Skeletal muscle satellite cell (primary cell): ENCODE measurements around the gene EIF4G1.
A peak's percentile ranks its signal among the peaks of the same experiment; 100 is the strongest.

Source experiments
- H3K27me3 ChIP-seq: 2 replicates; pipeline ENCODE4 v1.7.0; 2013; ENCODE audit warnings: low read length; ENCODE audit not compliant: control insufficient read depth, insufficient read depth
- H3K36me3 ChIP-seq: 2 replicates; pipeline ENCODE4 v1.7.0; 2013; ENCODE audit warnings: mild to moderate bottlenecking, control low read depth, low read length; ENCODE audit not compliant: insufficient read depth
- H3K4me1 ChIP-seq: 2 replicates; pipeline ENCODE4 v1.7.0; 2013; ENCODE audit warnings: low read length; ENCODE audit not compliant: control insufficient read depth, insufficient read depth
- H3K4me2 ChIP-seq: 2 replicates; pipeline ENCODE4 v1.7.0; 2013; ENCODE audit warnings: mild to moderate bottlenecking, low read length
- H3K4me3 ChIP-seq: 2 replicates; pipeline ENCODE4 v1.7.0; 2013; ENCODE audit warnings: low read length
- H3K9ac ChIP-seq: 2 replicates; pipeline ENCODE4 v1.7.0; 2013; ENCODE audit warnings: mild to moderate bottlenecking, low read depth, low read length, moderate library complexity
- H3K9me3 ChIP-seq: replicated peaks from 2 replicates; pipeline ENCODE4 v1.7.0; 2013; ENCODE audit warnings: mild to moderate bottlenecking, control low read depth, low read length

EIF4G1 gene

DNA sequence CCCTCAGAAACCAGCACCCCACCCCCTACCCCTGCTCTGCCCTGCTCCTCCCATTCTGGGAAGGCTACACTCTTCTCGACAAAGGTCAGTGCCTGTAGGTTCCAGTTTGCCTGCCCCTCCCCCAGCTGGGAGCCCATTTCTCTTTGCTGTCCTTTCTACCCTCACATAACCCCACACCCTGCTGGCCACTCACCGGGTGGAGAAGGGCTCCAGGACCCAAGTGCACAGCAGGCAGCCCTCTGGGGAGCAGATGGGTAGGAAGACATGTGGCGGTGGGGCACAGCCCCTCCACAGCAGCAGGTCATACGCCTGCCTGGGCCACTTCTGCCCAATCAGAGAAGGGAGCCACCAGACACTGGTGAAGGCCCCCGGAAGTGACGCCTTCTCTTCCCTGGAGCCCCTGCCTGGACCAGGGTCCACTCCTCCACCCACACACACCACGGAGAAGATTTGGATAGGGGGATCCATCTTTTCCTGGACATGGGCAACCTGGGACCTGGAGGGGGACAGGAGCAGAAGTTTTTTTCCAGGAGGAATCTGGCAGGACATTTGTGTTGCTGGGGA lies 63.6 kb downstream of the EIF4G1 start, which contains the start of gene THPO:
Gene THPO (minus strand): TSS at position 326 of the 564 bp plus-strand sequence. CDS start 1,948 bp downstream, outside the sequence.
- peaks cover 52% of the 10 kb centered on the region for H3K27me3 ChIP-seq
- H3K9me3 ChIP-seq, result no peaks in the 10 kb centered on the region
- peaks cover 30% of the 10 kb centered on the region for H3K4me1 ChIP-seq
- no peak within 1 kb of the TSS for H3K9ac ChIP-seq
- H3K36me3 ChIP-seq, result no peaks in the 10 kb centered on the region
- no peak within 1 kb of the TSS for H3K4me2 ChIP-seq
- no peak within 1 kb of the TSS for H3K4me3 ChIP-seq

DNA sequence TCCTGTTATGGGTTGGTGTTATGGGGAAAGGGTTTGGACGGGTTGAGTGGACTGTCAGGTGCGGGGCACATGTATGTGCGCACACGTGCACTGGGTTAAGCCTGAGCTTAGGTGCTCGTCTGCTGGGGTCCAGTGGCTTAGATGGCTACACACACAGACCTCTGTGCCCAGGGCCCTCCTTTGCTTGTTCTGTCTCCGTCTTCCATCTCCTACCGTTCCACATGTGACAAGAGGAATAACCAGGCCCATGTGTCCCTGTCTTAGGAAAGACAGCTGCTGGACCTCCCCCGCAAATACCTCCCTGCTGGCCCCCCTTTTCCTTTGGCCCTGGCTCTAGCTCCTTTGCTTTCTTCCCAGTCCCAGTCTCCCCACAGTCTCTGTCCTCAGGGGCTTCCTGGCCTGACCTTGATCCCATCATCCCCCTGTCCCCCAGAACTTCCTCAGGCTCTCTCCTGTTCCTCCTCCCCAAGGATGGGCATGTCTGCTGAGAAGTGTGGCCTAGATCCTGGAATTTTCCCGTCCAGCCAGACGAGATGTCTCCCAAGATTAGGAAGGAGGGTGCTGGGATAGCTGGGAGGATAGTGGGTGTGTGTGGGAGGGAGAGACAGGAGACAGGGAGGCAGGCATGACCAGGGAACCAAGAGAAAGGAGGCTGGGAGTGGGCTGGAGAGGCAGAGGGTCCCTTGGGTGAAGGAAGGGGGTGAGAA lies 64.4 kb downstream of the EIF4G1 start:
- H3K9me3 ChIP-seq, result no peaks in the 10 kb centered on the region
- H3K36me3 ChIP-seq, result no peaks in the 10 kb centered on the region
- peak overlapping the region; percentile 6 for H3K4me2 ChIP-seq
- no peak overlapping the region for H3K9ac ChIP-seq
- H3K4me1 ChIP-seq, result peaks cover 22% of the 10 kb centered on the region
- H3K4me3 ChIP-seq, result no peak overlapping the region
- peaks cover 52% of the 10 kb centered on the region for H3K27me3 ChIP-seq

DNA sequence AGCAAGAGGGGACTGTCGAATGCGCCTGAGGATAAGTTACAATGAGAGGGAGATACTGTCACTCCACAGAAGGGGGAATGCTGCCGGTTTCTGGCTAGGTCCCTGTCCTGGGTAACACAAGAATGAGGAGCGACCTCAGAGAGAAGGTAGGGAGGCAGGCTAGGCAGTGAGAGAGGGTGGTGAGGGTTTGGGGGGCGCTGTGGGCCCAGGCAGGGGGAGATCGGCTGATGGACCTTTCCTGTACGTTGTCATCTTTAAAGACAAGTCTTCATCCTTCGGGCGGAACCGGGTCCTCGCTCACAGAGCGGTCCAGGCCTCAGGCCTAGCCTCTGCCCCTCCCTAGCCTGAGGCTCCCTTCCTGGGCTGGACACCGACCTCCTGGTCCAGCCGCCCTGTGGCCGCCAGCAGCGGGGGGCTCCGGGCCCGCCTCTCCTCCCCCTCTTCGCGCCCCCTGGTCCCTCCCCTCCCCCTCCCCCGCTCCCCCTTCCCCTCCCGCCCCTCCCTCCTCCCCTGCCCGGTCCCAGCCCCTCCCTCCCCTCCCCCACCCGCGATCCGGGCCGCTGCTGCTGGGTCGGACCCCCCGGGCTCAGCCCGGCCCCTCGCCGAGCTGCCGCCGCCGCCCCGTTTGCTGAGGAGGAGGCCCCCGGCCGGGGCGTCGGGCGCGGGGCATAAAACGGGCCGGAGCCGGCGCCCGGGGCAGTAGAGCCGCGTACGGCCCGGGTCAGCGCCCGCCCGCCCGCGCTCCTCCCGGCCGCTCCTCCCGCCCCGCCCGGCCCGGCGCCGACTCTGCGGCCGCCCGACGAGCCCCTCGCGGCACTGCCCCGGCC lies 65.2 kb downstream of the EIF4G1 start, which contains the start of gene CHRD:
Gene CHRD (plus strand): TSS at position 697 of the 827 bp plus-strand sequence. CDS start 265 bp downstream, outside the sequence.
- no peak within 1 kb of the TSS for H3K9ac ChIP-seq
- H3K27me3 ChIP-seq, result peaks cover 52% of the 10 kb centered on the region
- no peaks in the 10 kb centered on the region for H3K36me3 ChIP-seq
- peak within 1 kb of the TSS; percentile 65 for H3K4me3 ChIP-seq
- peak within 1 kb of the TSS; percentile 78 for H3K4me2 ChIP-seq
- peaks cover 22% of the 10 kb centered on the region for H3K4me1 ChIP-seq
- H3K9me3 ChIP-seq, result no peaks in the 10 kb centered on the region

DNA sequence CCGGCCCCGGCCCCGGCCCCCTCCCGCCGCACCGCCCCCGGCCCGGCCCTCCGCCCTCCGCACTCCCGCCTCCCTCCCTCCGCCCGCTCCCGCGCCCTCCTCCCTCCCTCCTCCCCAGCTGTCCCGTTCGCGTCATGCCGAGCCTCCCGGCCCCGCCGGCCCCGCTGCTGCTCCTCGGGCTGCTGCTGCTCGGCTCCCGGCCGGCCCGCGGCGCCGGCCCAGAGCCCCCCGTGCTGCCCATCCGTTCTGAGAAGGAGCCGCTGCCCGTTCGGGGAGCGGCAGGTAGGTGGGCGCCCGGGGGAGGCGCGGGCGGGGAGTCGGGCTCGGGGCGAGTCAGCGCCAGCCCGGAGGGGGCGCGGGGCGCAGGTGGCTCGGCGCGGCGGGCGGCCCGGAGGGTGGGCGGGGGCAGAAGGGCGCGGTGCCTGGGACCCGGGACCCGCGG lies 65.8 kb downstream of the EIF4G1 start:
- Histone ChIP-seq H3K27me3 (peaks cover 52% of the 10 kb centered on the region), H3K4me1 (peaks cover 22% of the 10 kb centered on the region), H3K4me2 (peak overlapping the region; percentile 78), H3K4me3 (peak overlapping the region; percentile 65), H3K36me3 (no peaks in the 10 kb centered on the region), H3K9me3 (no peaks in the 10 kb centered on the region), H3K9ac (no peak overlapping the region)

DNA sequence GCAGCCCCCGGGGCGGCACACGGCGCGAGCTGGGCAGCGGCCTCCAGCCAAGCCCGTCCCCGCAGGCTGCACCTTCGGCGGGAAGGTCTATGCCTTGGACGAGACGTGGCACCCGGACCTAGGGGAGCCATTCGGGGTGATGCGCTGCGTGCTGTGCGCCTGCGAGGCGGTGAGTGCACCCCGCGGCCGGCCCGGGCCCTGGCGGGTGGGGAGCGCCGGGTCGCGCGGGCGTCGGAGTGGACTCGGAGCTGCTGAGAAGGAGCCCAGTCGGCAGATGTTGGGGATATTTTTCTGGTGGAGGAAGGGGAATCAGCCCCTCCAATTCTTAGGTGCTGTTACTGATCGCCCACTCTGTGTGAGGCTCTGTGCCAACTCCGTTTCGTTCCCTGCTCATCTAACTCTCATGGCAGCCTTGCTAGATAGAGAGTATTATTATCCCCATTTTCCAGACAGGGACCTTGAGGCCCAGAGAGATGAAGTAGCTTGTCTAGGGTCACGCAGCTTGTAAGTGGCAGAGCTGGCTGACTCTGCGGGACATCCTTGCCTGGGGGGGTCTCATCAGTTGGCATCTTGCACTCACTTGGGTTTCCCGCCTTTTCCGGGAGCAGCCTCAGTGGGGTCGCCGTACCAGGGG lies 66.3 kb downstream of the EIF4G1 start:
- Histone ChIP-seq H3K4me3 (peak overlapping the region; percentile 65), H3K27me3 (peaks cover 47% of the 10 kb centered on the region), H3K4me2 (peak overlapping the region; percentile 78), H3K9ac (no peak overlapping the region), H3K4me1 (peaks cover 22% of the 10 kb centered on the region), H3K36me3 (no peaks in the 10 kb centered on the region), H3K9me3 (no peaks in the 10 kb centered on the region)

DNA sequence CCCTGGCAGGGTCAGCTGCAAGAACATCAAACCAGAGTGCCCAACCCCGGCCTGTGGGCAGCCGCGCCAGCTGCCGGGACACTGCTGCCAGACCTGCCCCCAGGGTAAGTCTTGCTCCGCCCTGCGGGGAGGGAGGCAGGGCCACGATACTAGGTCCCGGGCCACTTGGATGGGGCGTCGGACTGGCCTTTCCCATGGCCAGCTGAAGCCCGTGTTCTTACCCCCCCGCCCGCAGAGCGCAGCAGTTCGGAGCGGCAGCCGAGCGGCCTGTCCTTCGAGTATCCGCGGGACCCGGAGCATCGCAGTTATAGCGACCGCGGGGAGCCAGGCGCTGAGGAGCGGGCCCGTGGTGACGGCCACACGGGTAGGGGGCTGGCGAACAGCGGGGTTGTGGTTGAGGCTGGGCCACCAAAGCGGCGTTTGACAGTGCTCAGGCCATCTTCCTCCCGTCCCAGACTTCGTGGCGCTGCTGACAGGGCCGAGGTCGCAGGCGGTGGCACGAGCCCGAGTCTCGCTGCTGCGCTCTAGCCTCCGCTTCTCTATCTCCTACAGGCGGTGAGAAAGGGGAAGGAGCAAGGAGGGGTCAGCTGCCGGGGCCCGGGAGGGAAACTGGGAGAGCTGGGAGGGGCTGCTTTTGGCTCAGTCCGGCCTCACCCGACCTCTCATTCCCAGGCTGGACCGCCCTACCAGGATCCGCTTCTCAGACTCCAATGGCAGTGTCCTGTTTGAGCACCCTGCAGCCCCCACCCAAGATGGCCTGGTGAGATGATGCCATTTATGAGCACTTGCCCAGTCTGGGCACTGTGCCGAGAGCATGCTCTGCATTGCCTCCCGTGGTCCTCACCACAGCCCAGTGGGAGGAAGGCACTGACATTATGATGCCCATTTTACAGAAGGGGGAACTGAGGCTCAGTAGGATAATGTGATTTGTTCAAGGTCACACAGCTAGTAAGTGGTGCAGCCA lies 67.1 kb downstream of the EIF4G1 start:
- no peaks in the 10 kb centered on the region for H3K36me3 ChIP-seq
- peaks cover 22% of the 10 kb centered on the region for H3K4me1 ChIP-seq
- H3K4me3 ChIP-seq, result peak overlapping the region; percentile 65
- H3K27me3 ChIP-seq, result peaks cover 42% of the 10 kb centered on the region
- H3K9ac ChIP-seq, result no peak overlapping the region
- H3K9me3 ChIP-seq, result no peaks in the 10 kb centered on the region
- peak overlapping the region; percentile 78 for H3K4me2 ChIP-seq

DNA sequence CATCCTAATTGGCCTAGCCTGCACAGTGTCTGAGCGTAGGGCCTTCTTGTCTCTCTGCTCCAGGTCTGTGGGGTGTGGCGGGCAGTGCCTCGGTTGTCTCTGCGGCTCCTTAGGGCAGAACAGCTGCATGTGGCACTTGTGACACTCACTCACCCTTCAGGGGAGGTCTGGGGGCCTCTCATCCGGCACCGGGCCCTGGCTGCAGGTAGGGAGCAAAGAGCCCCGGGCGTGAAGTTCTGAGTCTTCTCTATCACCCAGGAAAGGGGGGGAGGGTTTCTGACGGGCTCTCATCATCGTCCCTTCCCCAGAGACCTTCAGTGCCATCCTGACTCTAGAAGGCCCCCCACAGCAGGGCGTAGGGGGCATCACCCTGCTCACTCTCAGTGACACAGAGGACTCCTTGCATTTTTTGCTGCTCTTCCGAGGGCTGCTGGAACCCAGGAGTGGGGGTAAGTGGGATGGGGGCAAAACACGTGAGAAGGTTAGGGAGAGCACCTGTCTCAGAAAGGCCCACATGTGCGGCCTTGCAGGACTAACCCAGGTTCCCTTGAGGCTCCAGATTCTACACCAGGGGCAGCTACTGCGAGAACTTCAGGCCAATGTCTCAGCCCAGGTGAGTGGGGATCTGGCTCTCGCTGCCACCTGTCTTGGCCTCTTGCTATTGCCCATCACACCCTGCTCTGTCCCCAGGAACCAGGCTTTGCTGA lies 68.1 kb downstream of the EIF4G1 start:
- peaks cover 43% of the 10 kb centered on the region for H3K27me3 ChIP-seq
- no peaks in the 10 kb centered on the region for H3K9me3 ChIP-seq
- H3K9ac ChIP-seq, result no peak overlapping the region
- peaks cover 22% of the 10 kb centered on the region for H3K4me1 ChIP-seq
- no peaks in the 10 kb centered on the region for H3K36me3 ChIP-seq
- no peak overlapping the region for H3K4me3 ChIP-seq
- H3K4me2 ChIP-seq, result no peak overlapping the region

DNA sequence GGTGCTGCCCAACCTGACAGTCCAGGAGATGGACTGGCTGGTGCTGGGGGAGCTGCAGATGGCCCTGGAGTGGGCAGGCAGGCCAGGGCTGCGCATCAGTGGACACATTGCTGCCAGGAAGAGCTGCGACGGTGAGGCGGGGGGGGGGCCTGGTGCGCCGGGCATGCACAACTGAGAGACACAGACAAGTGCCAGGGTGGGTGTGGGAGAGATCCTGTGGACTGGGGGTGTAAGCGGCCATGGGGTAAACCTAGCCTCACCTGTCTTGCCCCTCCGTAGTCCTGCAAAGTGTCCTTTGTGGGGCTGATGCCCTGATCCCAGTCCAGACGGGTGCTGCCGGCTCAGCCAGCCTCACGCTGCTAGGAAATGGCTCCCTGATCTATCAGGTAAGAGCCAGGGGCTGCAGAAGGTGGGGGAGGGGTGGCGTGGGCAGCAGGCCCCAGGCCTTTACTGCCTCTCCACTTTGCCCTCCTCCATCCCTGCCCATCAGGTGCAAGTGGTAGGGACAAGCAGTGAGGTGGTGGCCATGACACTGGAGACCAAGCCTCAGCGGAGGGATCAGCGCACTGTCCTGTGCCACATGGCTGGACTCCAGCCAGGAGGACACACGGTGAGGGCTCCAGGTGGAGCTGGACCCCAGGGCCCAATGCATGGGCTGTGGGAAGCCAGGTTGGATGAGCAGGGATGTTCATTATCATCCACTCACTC lies 68.8 kb downstream of the EIF4G1 start:
- H3K4me2 ChIP-seq, result no peak overlapping the region
- H3K9me3 ChIP-seq, result no peaks in the 10 kb centered on the region
- H3K4me3 ChIP-seq, result no peak overlapping the region
- no peak overlapping the region for H3K9ac ChIP-seq
- H3K36me3 ChIP-seq, result no peaks in the 10 kb centered on the region
- H3K27me3 ChIP-seq, result peaks cover 37% of the 10 kb centered on the region
- peaks cover 22% of the 10 kb centered on the region for H3K4me1 ChIP-seq

DNA sequence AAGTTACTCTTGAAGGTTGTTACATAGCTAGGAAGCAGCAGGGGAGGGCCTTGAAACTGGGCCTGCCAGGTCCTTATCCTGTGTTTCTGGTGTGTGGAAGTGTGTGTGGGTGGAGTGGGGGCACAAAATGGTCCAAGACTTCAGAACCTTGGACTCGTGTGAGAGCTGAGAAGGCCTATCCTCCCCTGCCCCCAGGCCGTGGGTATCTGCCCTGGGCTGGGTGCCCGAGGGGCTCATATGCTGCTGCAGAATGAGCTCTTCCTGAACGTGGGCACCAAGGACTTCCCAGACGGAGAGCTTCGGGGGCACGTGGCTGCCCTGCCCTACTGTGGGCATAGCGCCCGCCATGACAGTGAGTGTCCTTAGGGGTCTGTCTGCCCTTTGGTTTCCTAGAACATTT lies 69.9 kb downstream of the EIF4G1 start:
- no peak overlapping the region for H3K4me3 ChIP-seq
- no peak overlapping the region for H3K9ac ChIP-seq
- H3K4me2 ChIP-seq, result no peak overlapping the region
- peaks cover 15% of the 10 kb centered on the region for H3K4me1 ChIP-seq
- H3K9me3 ChIP-seq, result no peaks in the 10 kb centered on the region
- H3K36me3 ChIP-seq, result no peaks in the 10 kb centered on the region
- peaks cover 36% of the 10 kb centered on the region for H3K27me3 ChIP-seq
